Measurements from ENCODE around the gene ACP5.
"Not testable (repeated sequence)": the region's sequence is repeated elsewhere in the genome, so short reads cannot be mapped to it uniquely, and the experiment has no call there.

ACP5 gene

GRCh38 chr19:11577451-11578257, at the start of gene ACP5:
ACP5 (minus strand) TSS chr19:11577645; CDS start chr19:11577317, 328 bp downstream.
- DNase-seq, result no peak

- DNase-seq, result no peak
Measured at GRCh38 chr19:11626252-11626651, 48.8 kb upstream of the ACP5 start.

- no peak for DNase-seq
Measured at GRCh38 chr19:11624069-11624463, 46.6 kb upstream of the ACP5 start.

- DNase-seq, result not testable (repeated sequence)
Measured at GRCh38 chr19:11622401-11622800, 45.0 kb upstream of the ACP5 start.

GRCh38 chr19:11620553-11620952, 43.1 kb upstream of the ACP5 start:
- no peak for DNase-seq

GRCh38 chr19:11617180-11618062, 40.0 kb upstream of the ACP5 start:
- DNase-seq, result no peak

GRCh38 chr19:11612816-11613511, 35.5 kb upstream of the ACP5 start:
- DNase-seq, result no peak

GRCh38 chr19:11611730-11612129, 34.3 kb upstream of the ACP5 start:
- no peak for DNase-seq

- no peak for DNase-seq
Measured at GRCh38 chr19:11606484-11606883, 29.0 kb upstream of the ACP5 start.

- DNase-seq, result not testable (repeated sequence)
Measured at GRCh38 chr19:11599704-11600103, 22.3 kb upstream of the ACP5 start.

GRCh38 chr19:11598746-11599145, 21.3 kb upstream of the ACP5 start:
- DNase-seq, result no peak

- DNase-seq, result no peak
Measured at GRCh38 chr19:11598103-11598483, 20.6 kb upstream of the ACP5 start.

GRCh38 chr19:11597202-11598102, 20.0 kb upstream of the ACP5 start, which contains the start of gene ZNF627:
ZNF627 (plus strand) TSS chr19:11597483; CDS start chr19:11597628, 145 bp downstream.
- DNase-seq, result peak; percentile 97

- DNase-seq, result no peak
Measured at GRCh38 chr19:11596156-11596555, 18.7 kb upstream of the ACP5 start.

- no peak for DNase-seq
Measured at GRCh38 chr19:11594084-11594483, 16.6 kb upstream of the ACP5 start.

GRCh38 chr19:11587975-11588631, 10.7 kb upstream of the ACP5 start:
- no peak for DNase-seq

GRCh38 chr19:11587302-11587974, 10.0 kb upstream of the ACP5 start:
- peak; percentile 79 for DNase-seq

GRCh38 chr19:11586331-11586730, 8.9 kb upstream of the ACP5 start:
- no peak for DNase-seq

GRCh38 chr19:11581740-11582139, 4.3 kb upstream of the ACP5 start:
- peak; percentile 55 for DNase-seq

GRCh38 chr19:11580116-11580515, 2.7 kb upstream of the ACP5 start:
- no peak for DNase-seq
